Suppressor macrophage treated with lipopolysaccharide for 1 hour (primary cell): ENCODE data around the gene STK4.

Experiments used
- DNase-seq, 3 donors: peaks; one replicate each; pipeline ENCODE4 v3.0.0-alpha.2; 2020 to 2022

The STK4 gene

GRCh38 chr20:45115829-45116228 lies 149.5 kb downstream of the STK4 start:
- DNase-seq, result peak; percentile 34 to 43 (median 41)

- no peak for DNase-seq
These were observed 151.3 kb downstream of the STK4 start for GRCh38 chr20:45117581-45117980.

GRCh38 chr20:45118028-45118427 lies 151.7 kb downstream of the STK4 start:
- DNase-seq, result no peak

- no peak for DNase-seq
These were observed 153.4 kb downstream of the STK4 start for GRCh38 chr20:45119556-45120266.

GRCh38 chr20:45121388-45121787 lies 155.1 kb downstream of the STK4 start:
- no peak for DNase-seq

GRCh38 chr20:45124365-45124764 lies 158.1 kb downstream of the STK4 start, which contains the start of gene WFDC12:
Gene WFDC12 (minus strand): TSS chr20:45124465. CDS start chr20:45124447, 18 bp downstream.
- DNase-seq, result no peak

GRCh38 chr20:45128099-45128498 lies 161.8 kb downstream of the STK4 start:
- no peak for DNase-seq
